Measurements from ENCODE around the gene PLCD4.

The PLCD4 gene

DNA sequence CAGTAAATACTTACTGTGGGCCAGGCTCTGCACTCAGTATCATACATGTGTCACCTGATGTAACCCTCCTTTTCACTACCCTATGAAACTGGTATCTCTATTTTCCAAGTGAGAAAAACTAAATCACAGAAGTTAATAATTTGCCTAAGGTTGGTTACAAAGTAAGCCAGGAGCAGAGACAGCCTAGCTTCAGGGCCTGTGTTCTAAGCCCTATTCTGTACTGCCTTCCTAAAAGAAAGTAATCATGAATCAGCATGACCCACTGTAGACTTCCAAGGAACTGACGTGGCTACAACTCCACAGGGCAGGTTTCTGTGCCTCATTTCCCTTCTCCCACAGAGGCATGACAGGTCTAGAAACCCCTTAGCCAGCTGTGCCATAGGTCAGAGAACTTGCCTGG lies 37.4 kb downstream of the PLCD4 start:
- H3K9ac ChIP-seq (ENCODE audit: low read length in 2 of 2): no peak overlapping the region
- no peaks in the 10 kb centered on the region for H3K27me3 ChIP-seq (ENCODE audit: control insufficient read depth in 1 of 2, insufficient read depth in 2 of 2, low read length in 2 of 2)
- H3K4me1 ChIP-seq (ENCODE audit: control insufficient read depth, insufficient read depth, low read length): no peaks in the 10 kb centered on the region
- H3K4me3 ChIP-seq (ENCODE audit: low read length in 2 of 2): no peak overlapping the region
- peaks cover 71 to 74% of the 10 kb centered on the region in 2 donors for H3K36me3 ChIP-seq (ENCODE audit: control insufficient read depth in 2 of 2, insufficient read depth in 2 of 2, low read length in 2 of 2)
- H3K27ac ChIP-seq (ENCODE audit: low read length): no peak overlapping the region
- no peaks in the 10 kb centered on the region for H3K9me3 ChIP-seq (ENCODE audit: control insufficient read depth in 2 of 2, low read length in 2 of 2)

DNA sequence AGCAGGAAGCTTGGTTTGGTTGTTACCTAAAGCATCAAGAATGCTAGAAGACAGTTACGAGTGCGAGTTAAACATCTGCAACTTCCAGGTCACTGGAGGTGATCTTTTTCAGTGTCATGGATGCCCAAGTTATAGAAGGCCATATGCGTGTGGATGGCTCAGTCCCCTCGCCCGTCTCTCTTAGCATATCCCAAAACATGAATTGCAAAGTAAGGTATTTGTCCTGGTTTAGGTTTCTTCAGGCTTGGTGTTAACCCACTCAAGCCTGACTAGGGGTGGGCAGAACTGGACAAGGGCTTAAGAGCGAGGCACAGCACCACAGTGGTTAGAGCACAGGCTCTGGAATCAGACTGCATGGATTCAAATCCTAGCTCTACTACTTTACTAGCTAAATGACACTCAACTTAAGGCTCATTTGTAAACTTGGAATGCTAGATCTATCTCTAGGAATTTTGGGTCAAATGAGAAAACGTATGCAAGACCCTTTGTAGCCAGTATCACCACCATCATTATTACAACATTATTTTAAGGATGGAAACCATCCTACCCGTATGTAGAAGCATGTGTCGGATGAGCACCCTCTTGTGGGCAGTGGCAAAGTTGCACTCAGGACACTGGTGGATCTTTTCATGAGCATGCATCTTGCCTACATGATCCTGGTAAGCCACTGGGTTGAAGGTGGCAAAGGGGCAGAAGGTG lies 40.5 kb downstream of the PLCD4 start:
- Histone ChIP-seq H3K9ac (ENCODE audit: low read length in 2 of 2) (no peak overlapping the region), H3K4me1 (ENCODE audit: control insufficient read depth, insufficient read depth, low read length) (no peaks in the 10 kb centered on the region), H3K27ac (ENCODE audit: low read length) (no peak overlapping the region), H3K4me3 (ENCODE audit: low read length in 2 of 2) (no peak overlapping the region), H3K36me3 (ENCODE audit: control insufficient read depth in 2 of 2, insufficient read depth in 2 of 2, low read length in 2 of 2) (peaks cover 65 to 70% of the 10 kb centered on the region in 2 donors), H3K27me3 (ENCODE audit: control insufficient read depth in 1 of 2, insufficient read depth in 2 of 2, low read length in 2 of 2) (no peaks in the 10 kb centered on the region), H3K9me3 (ENCODE audit: control insufficient read depth in 2 of 2, low read length in 2 of 2) (no peaks in the 10 kb centered on the region)

DNA sequence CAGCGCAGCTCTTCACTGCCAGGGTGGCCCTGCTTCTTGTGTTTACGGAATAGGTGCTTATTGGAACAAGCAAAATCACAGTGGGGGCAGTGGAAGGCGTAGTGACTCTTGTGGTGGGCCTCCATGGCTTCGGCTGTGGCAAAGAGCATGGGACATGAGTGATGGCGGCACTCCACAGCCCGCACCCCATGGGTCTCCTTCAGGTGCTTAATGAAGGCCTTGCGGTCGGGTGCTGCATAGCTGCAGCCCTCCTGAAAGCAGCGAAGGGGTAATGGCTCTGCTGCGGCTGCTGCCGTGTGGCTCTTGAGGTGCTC lies 41.0 kb downstream of the PLCD4 start:
- Histone ChIP-seq H3K27ac (ENCODE audit: low read length) (no peak overlapping the region), H3K36me3 (ENCODE audit: control insufficient read depth in 2 of 2, insufficient read depth in 2 of 2, low read length in 2 of 2) (peaks cover 61 to 70% of the 10 kb centered on the region in 2 donors), H3K9ac (ENCODE audit: low read length in 2 of 2) (no peak overlapping the region), H3K4me1 (ENCODE audit: control insufficient read depth, insufficient read depth, low read length) (no peaks in the 10 kb centered on the region), H3K9me3 (ENCODE audit: control insufficient read depth in 2 of 2, low read length in 2 of 2) (no peaks in the 10 kb centered on the region), H3K27me3 (ENCODE audit: control insufficient read depth in 1 of 2, insufficient read depth in 2 of 2, low read length in 2 of 2) (no peaks in the 10 kb centered on the region), H3K4me3 (ENCODE audit: low read length in 2 of 2) (no peak overlapping the region)

DNA sequence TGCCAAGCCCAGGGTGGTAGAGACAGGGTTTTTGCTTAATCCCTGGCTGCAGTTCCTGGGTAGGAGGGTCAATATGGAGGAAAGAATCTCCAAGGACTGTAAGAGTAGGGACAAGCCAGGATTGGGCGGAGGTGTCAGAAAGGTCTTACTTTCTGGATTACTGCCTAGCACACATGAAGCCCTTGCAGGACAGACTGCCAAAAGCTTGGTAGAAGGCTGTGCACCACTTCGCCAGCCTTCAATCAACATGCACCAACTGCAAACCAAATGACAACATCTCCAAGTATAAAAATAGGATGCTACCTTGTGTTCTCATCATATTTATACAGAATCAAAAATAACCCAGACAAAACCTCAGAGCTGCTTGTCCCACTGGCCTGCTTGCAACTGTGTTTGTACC lies 48.1 kb downstream of the PLCD4 start:
- H3K4me3 ChIP-seq (ENCODE audit: low read length in 2 of 2): no peak overlapping the region
- H3K27ac ChIP-seq (ENCODE audit: low read length): no peak overlapping the region
- no peaks in the 10 kb centered on the region for H3K27me3 ChIP-seq (ENCODE audit: control insufficient read depth in 1 of 2, insufficient read depth in 2 of 2, low read length in 2 of 2)
- H3K36me3 ChIP-seq (ENCODE audit: control insufficient read depth in 2 of 2, insufficient read depth in 2 of 2, low read length in 2 of 2): peaks cover 19 to 29% of the 10 kb centered on the region in 2 donors
- no peaks in the 10 kb centered on the region for H3K9me3 ChIP-seq (ENCODE audit: control insufficient read depth in 2 of 2, low read length in 2 of 2)
- H3K9ac ChIP-seq (ENCODE audit: low read length in 2 of 2): no peak overlapping the region
- H3K4me1 ChIP-seq (ENCODE audit: control insufficient read depth, insufficient read depth, low read length): peaks cover 21% of the 10 kb centered on the region

DNA sequence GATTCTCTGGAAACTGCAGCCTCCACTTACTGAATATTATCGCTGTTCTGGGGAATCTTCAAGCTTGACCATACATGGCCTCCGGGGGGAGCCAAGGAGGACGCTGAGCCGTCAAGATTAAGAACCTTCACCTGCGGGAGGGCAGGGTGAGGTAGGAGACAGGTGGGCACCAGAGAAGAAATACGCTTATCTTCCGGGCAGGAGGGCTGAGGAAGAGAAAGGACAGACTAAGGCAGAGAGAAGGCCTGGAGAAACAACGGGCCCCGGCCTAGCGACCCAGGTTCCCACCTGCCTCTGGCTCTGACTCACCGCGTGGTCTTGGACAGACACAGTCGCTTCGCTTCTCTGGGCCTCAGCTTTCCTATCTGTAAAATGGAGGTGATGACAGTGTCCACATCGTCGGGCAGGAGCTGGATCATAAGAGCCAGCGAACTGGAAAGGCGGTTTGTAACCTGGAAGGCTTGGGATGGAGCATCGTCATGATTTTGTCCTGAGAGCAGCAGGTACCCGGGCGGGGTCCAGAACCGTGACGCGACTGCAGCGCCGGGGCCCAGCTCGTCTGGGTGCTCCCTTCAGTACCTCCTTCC lies 51.1 kb downstream of the PLCD4 start:
- Histone ChIP-seq H3K36me3 (ENCODE audit: control insufficient read depth in 2 of 2, insufficient read depth in 2 of 2, low read length in 2 of 2) (peaks cover 31 to 39% of the 10 kb centered on the region in 2 donors), H3K9me3 (ENCODE audit: control insufficient read depth in 2 of 2, low read length in 2 of 2) (no peaks in the 10 kb centered on the region), H3K4me3 (ENCODE audit: low read length in 2 of 2) (peak overlapping the region; percentile 91 to 94), H3K4me1 (ENCODE audit: control insufficient read depth, insufficient read depth, low read length) (peaks cover 21% of the 10 kb centered on the region), H3K27ac (ENCODE audit: low read length) (peak overlapping the region; percentile 53), H3K9ac (ENCODE audit: low read length in 2 of 2) (peak overlapping the region; percentile 81 to 82), H3K27me3 (ENCODE audit: control insufficient read depth in 1 of 2, insufficient read depth in 2 of 2, low read length in 2 of 2) (no peaks in the 10 kb centered on the region)

DNA sequence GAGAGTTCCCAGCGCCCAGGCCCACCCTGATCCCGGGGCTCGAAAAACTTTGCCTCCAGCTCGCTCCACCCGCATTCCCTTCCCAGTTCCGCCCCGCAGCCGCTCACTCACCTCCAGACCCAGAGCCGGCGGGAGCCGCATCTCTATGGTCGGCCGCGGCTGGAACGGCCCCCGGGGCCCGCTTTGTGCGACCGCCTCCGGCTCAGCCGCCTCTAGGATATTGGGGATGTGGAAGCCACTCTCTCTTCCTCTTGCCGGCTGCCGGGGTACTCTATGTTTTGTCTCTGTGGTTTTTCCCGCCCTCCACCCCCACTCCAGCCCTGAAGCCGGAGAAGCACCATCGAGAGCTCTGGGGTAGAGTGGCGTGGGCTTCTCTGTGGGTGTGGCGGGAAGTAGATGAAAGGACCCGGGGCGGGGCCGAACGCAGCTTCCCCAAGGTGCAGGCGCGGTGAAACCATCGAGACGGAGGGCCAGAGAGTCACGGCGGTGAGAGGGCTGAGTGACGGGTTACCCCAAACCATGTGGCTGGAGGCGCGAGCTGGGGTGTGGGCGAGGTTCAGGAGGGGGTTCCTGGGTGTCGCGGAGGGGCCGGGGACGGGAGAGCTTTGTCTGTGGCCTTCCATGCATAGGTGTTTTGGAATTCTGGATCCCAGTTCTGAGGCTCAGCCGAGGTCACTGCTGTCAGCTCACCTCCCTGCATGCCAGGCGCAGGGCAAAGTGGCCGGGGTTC lies 51.7 kb downstream of the PLCD4 start, which contains the start of the genes BCS1L and ZNF142:
Gene BCS1L (plus strand): TSS at position 426 of the 730 bp plus-strand sequence. CDS start 1,305 bp downstream, outside the sequence.
Gene ZNF142 (minus strand): TSS at position 366 of the 730 bp plus-strand sequence. CDS start 3,194 bp downstream, outside the sequence.
- peak within 1 kb of the TSS; percentile 53 for H3K27ac ChIP-seq (ENCODE audit: low read length)
- no peaks in the 10 kb centered on the region for H3K27me3 ChIP-seq (ENCODE audit: control insufficient read depth in 1 of 2, insufficient read depth in 2 of 2, low read length in 2 of 2)
- peaks cover 37 to 44% of the 10 kb centered on the region in 2 donors for H3K36me3 ChIP-seq (ENCODE audit: control insufficient read depth in 2 of 2, insufficient read depth in 2 of 2, low read length in 2 of 2)
- peak within 1 kb of the TSS; percentile 81 to 82 for H3K9ac ChIP-seq (ENCODE audit: low read length in 2 of 2)
- H3K4me3 ChIP-seq (ENCODE audit: low read length in 2 of 2): peak within 1 kb of the TSS; percentile 91 to 94
- peaks cover 21% of the 10 kb centered on the region for H3K4me1 ChIP-seq (ENCODE audit: control insufficient read depth, insufficient read depth, low read length)
- H3K9me3 ChIP-seq (ENCODE audit: control insufficient read depth in 2 of 2, low read length in 2 of 2): no peaks in the 10 kb centered on the region

DNA sequence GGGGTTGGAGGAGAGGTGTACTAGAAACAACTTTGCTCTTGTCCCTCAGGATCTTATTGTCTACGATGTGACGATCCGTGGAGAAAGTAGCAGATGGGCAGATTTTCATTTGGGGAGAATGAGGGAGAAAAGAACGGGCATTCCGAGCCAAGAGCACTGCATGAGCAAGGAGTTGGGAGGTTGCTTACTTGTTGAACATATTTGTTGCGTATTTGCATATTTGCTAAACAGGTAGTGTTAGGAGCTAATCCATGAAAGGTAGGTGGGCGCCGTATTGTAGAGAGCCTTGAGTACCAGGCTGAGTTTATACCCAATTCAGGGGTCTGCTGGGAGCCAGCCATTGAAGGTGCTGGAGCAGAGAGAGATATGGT lies 52.3 kb downstream of the PLCD4 start:
- H3K4me3 ChIP-seq (ENCODE audit: low read length in 2 of 2): peak overlapping the region; percentile 91 to 94
- no peaks in the 10 kb centered on the region for H3K27me3 ChIP-seq (ENCODE audit: control insufficient read depth in 1 of 2, insufficient read depth in 2 of 2, low read length in 2 of 2)
- peak overlapping the region; percentile 53 for H3K27ac ChIP-seq (ENCODE audit: low read length)
- H3K9me3 ChIP-seq (ENCODE audit: control insufficient read depth in 2 of 2, low read length in 2 of 2): no peaks in the 10 kb centered on the region
- peaks cover 21% of the 10 kb centered on the region for H3K4me1 ChIP-seq (ENCODE audit: control insufficient read depth, insufficient read depth, low read length)
- peak overlapping the region; percentile 80 to 82 for H3K9ac ChIP-seq (ENCODE audit: low read length in 2 of 2)
- peaks cover 43 to 48% of the 10 kb centered on the region in 2 donors for H3K36me3 ChIP-seq (ENCODE audit: control insufficient read depth in 2 of 2, insufficient read depth in 2 of 2, low read length in 2 of 2)

DNA sequence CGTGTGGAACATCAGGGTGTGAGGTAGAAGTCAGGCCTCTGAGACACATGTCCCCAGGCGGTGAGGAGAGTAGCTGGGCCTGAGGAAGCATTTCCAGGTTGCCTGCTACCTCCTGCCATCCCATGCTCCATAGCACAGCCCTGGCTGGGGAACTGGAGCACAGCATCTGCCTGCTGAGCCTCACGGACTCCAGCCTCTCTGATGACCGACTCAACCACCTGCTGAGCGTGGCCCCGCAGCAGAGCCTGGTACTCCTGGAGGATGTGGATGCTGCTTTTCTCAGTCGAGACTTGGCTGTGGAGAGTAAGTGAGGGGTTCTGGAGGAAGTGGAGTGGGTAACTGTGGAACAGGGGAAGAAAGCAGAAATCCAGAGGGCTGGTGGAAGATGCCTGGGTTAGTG lies 54.7 kb downstream of the PLCD4 start:
- peaks cover 41 to 46% of the 10 kb centered on the region in 2 donors for H3K36me3 ChIP-seq (ENCODE audit: control insufficient read depth in 2 of 2, insufficient read depth in 2 of 2, low read length in 2 of 2)

DNA sequence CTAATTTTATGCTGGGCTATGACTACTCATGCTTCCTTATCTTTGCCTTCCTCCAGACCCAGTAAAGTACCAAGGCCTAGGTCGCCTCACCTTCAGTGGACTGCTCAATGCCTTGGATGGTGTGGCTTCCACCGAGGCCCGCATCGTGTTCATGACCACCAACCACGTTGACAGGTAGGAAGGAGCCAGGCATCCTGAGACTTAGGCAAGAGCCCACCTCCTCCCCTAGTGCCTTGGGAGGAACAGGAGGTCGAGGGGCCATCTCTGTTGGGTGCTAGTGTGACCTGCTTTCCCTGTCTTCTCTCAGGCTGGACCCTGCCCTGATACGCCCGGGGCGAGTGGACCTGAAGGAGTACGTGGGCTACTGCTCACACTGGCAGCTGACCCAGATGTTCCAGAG lies 55.1 kb downstream of the PLCD4 start:
- Histone ChIP-seq H3K27me3 (ENCODE audit: control insufficient read depth in 1 of 2, insufficient read depth in 2 of 2, low read length in 2 of 2) (no peaks in the 10 kb centered on the region), H3K4me1 (ENCODE audit: control insufficient read depth, insufficient read depth, low read length) (peaks cover 21% of the 10 kb centered on the region), H3K27ac (ENCODE audit: low read length) (no peak overlapping the region), H3K9me3 (ENCODE audit: control insufficient read depth in 2 of 2, low read length in 2 of 2) (no peaks in the 10 kb centered on the region), H3K9ac (ENCODE audit: low read length in 2 of 2) (no peak overlapping the region), H3K4me3 (ENCODE audit: low read length in 2 of 2) (no peak overlapping the region), H3K36me3 (ENCODE audit: control insufficient read depth in 2 of 2, insufficient read depth in 2 of 2, low read length in 2 of 2) (peaks cover 45 to 51% of the 10 kb centered on the region in 2 donors)

More for the DNA sequence above, 54.7 kb downstream of the PLCD4 start:
- Histone ChIP-seq H3K27ac (ENCODE audit: low read length) (no peak overlapping the region), H3K9me3 (ENCODE audit: control insufficient read depth in 2 of 2, low read length in 2 of 2) (no peaks in the 10 kb centered on the region), H3K27me3 (ENCODE audit: control insufficient read depth in 1 of 2, insufficient read depth in 2 of 2, low read length in 2 of 2) (no peaks in the 10 kb centered on the region), H3K4me1 (ENCODE audit: control insufficient read depth, insufficient read depth, low read length) (peaks cover 21% of the 10 kb centered on the region), H3K4me3 (ENCODE audit: low read length in 2 of 2) (no peak overlapping the region), H3K9ac (ENCODE audit: low read length in 2 of 2) (no peak overlapping the region)

DNA sequence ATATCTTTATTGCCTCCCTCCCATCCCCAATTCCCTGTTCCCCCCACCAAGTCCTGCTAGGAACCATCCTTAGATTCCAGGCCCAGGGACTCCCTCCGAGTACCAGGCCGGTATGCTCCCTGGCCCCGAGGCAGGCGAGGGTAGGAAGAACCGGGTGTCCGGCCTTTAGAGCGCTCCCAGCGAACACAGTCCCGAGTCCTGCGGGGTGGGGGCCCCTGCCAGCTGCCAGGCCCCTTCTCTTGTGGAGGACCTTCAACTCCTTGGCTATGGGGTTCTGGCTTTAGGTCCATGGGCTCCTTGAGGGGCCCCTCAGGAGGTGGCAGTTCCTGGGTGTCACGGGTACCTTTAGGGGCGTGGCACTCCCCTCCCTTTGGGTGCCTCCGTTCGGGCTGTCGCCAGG lies 56.2 kb downstream of the PLCD4 start:
- peaks cover 14% of the 10 kb centered on the region for H3K4me1 ChIP-seq (ENCODE audit: control insufficient read depth, insufficient read depth, low read length)
- H3K36me3 ChIP-seq (ENCODE audit: control insufficient read depth in 2 of 2, insufficient read depth in 2 of 2, low read length in 2 of 2): peaks cover 46 to 59% of the 10 kb centered on the region in 2 donors
- H3K27ac ChIP-seq (ENCODE audit: low read length): no peak overlapping the region
- H3K4me3 ChIP-seq (ENCODE audit: low read length in 2 of 2): no peak overlapping the region
- H3K9me3 ChIP-seq (ENCODE audit: control insufficient read depth in 2 of 2, low read length in 2 of 2): no peaks in the 10 kb centered on the region
- H3K27me3 ChIP-seq (ENCODE audit: control insufficient read depth in 1 of 2, insufficient read depth in 2 of 2, low read length in 2 of 2): no peaks in the 10 kb centered on the region
- H3K9ac ChIP-seq (ENCODE audit: low read length in 2 of 2): no peak overlapping the region
